WTC11 (cell line): ENCODE measurements around the gene FZD7. TPM values are rescaled to one million over a fixed set of nuclear protein-coding genes. Genes with fewer than 3 reads are reported as not detected.

Source experiments
- ATAC-seq: fragments of 200-7000 bp; cut with Tn5 transposase; 2 replicates; pipeline ENCODE4 v1.10.0; 2021; ENCODE audit warnings: mild to moderate bottlenecking, moderate library complexity
- CTCF ChIA-PET: fragments of 300-600 bp; sonication (Branson Sonifier 250); formaldehyde crosslinking; loops from one replicate; lab custom pipeline; 2021; ENCODE audit warnings: antibody characterized with exemption; lab: Charles Lee
- POLR2A ChIA-PET: fragments of 350-600 bp; sonication (Branson Sonifier 250); formaldehyde crosslinking; loops from one replicate; lab custom pipeline; 2021; ENCODE audit warnings: antibody characterized with exemption; lab: Charles Lee
- DNase-seq: peaks from one replicate; pipeline ENCODE4 v3.0.0; 2021; ENCODE audit warnings: low spot score
- H3K27ac Mint-ChIP-seq: 2 replicates; pipeline ENCODE4 v1.8.0; 2021; ENCODE audit warnings: mixed read lengths
- H3K27me3 Mint-ChIP-seq: 2 replicates; pipeline ENCODE4 v1.8.0; 2021; ENCODE audit warnings: low read depth, mild to moderate bottlenecking, moderate library complexity, mixed read lengths
- H3K36me3 Mint-ChIP-seq: 2 replicates; pipeline ENCODE4 v1.8.0; 2021; ENCODE audit warnings: mixed read lengths
- H3K4me1 Mint-ChIP-seq: 2 replicates; pipeline ENCODE4 v1.8.0; 2022; ENCODE audit warnings: mixed read lengths
- H3K4me3 Mint-ChIP-seq: 2 replicates; pipeline ENCODE4 v1.8.0; 2021; ENCODE audit warnings: mild to moderate bottlenecking, moderate library complexity, mixed read lengths
- H3K9me3 Mint-ChIP-seq: 2 replicates; pipeline ENCODE4 v1.8.0; 2021; ENCODE audit warnings: mixed read lengths
- CBFB ChIP-seq: sonication (generic); formaldehyde crosslinking; IDR thresholded peaks from 2 replicates; pipeline ENCODE4 v1.8.1; 2022; ENCODE audit warnings: mild to moderate bottlenecking, low read depth, missing genetic modification reagents
- FOXK1 ChIP-seq: sonication (generic); formaldehyde crosslinking; IDR thresholded peaks from 2 replicates; pipeline ENCODE4 v1.8.0; 2022; ENCODE audit warnings: mild to moderate bottlenecking, moderate library complexity, missing genetic modification reagents
- FOXP1 ChIP-seq: sonication (generic); formaldehyde crosslinking; IDR thresholded peaks from 2 replicates; pipeline ENCODE4 v1.8.0; 2022; ENCODE audit warnings: missing genetic modification reagents, mild to moderate bottlenecking, moderate library complexity, borderline replicate concordance
- HMGA2 ChIP-seq: fragments of 250-450 bp; sonication (Bioruptor Pico); IDR thresholded peaks from 2 replicates; pipeline ENCODE4 v1.4.0; 2021; ENCODE audit warnings: mild to moderate bottlenecking, moderate library complexity
- JUN ChIP-seq: sonication (generic); formaldehyde crosslinking; IDR thresholded peaks from 2 replicates; pipeline ENCODE4 v1.8.0; 2023; ENCODE audit warnings: mild to moderate bottlenecking, missing genetic modification reagents
- NFATC4 ChIP-seq: fragments of 250-450 bp; sonication (Bioruptor Pico); IDR thresholded peaks from 2 replicates; pipeline ENCODE4 v1.9.0; 2021; ENCODE audit warnings: mild to moderate bottlenecking
- NFYB ChIP-seq: sonication (generic); formaldehyde crosslinking; conservative IDR thresholded peaks from 2 replicates; pipeline ENCODE4 v1.8.0; 2022; ENCODE audit warnings: low read depth, missing genetic modification reagents
- RELA ChIP-seq: sonication (generic); formaldehyde crosslinking; IDR thresholded peaks from 2 replicates; pipeline ENCODE4 v1.8.1; 2022; ENCODE audit warnings: missing genetic modification reagents, mild to moderate bottlenecking, borderline replicate concordance
- SMAD4 ChIP-seq: sonication (generic); formaldehyde crosslinking; IDR thresholded peaks from 2 replicates; pipeline ENCODE4 v1.8.0; 2022; ENCODE audit warnings: mild to moderate bottlenecking, missing genetic modification reagents
- TEAD1 ChIP-seq: sonication (generic); formaldehyde crosslinking; IDR thresholded peaks from 2 replicates; pipeline ENCODE4 v1.8.0; 2022; ENCODE audit warnings: mild to moderate bottlenecking, missing genetic modification reagents
- ZNF219 ChIP-seq: sonication (generic); formaldehyde crosslinking; IDR thresholded peaks from 2 replicates; pipeline ENCODE4 v1.8.0; 2023; ENCODE audit warnings: missing genetic modification reagents, mild to moderate bottlenecking, borderline replicate concordance
- ZNF263 ChIP-seq: sonication (generic); formaldehyde crosslinking; IDR thresholded peaks from 2 replicates; pipeline ENCODE4 v1.8.1; 2022; ENCODE audit warnings: low read depth, mild to moderate bottlenecking, moderate library complexity, missing genetic modification reagents
- ZNF317 ChIP-seq: sonication (generic); formaldehyde crosslinking; IDR thresholded peaks from 2 replicates; pipeline ENCODE4 v1.8.1; 2023; ENCODE audit warnings: low read depth, mild to moderate bottlenecking, moderate library complexity, missing genetic modification reagents, borderline replicate concordance
- ZNF425 ChIP-seq: fragments of 250-450 bp; sonication (Bioruptor Pico); conservative IDR thresholded peaks from 2 replicates; pipeline ENCODE4 v1.9.0; 2021; ENCODE audit warnings: mild to moderate bottlenecking
- ZNF512 ChIP-seq: sonication (generic); formaldehyde crosslinking; IDR thresholded peaks from 2 replicates; pipeline ENCODE4 v1.8.1; 2022; ENCODE audit warnings: missing genetic modification reagents, borderline replicate concordance
- ZNF671 ChIP-seq: fragments of 250-450 bp; sonication (Bioruptor Pico); IDR thresholded peaks from 2 replicates; pipeline ENCODE4 v1.8.0; 2021; ENCODE audit warnings: mild to moderate bottlenecking
- total RNA-seq: library from RNA; stranded (reverse); gene quantifications from 3 replicates; pipeline ENCODE4 v1.2.3, GENCODE V29; 2021
- TF ChIP-seq, protein P1 (sequence below): sonication (generic); formaldehyde crosslinking; IDR thresholded peaks from 2 replicates; pipeline ENCODE4 v1.8.1; 2023; ENCODE audit warnings: mild to moderate bottlenecking, missing genetic modification reagents
- TF ChIP-seq, protein P2 (sequence below): fragments of 250-450 bp; sonication (Bioruptor Pico); IDR thresholded peaks from 2 replicates; pipeline ENCODE4 v1.9.0; 2021; ENCODE audit warnings: mild to moderate bottlenecking
- TF ChIP-seq, protein P3 (sequence below): sonication (generic); formaldehyde crosslinking; IDR thresholded peaks from 2 replicates; pipeline ENCODE4 v1.8.0; 2023; ENCODE audit warnings: missing genetic modification reagents
- TF ChIP-seq, protein P4 (sequence below): sonication (generic); formaldehyde crosslinking; IDR thresholded peaks from 2 replicates; pipeline ENCODE4 v1.8.0; 2022; ENCODE audit warnings: mild to moderate bottlenecking, missing genetic modification reagents

FZD7 gene
- total RNA-seq, 1 experiment from 2014 or later, result 153 TPM

DNA sequence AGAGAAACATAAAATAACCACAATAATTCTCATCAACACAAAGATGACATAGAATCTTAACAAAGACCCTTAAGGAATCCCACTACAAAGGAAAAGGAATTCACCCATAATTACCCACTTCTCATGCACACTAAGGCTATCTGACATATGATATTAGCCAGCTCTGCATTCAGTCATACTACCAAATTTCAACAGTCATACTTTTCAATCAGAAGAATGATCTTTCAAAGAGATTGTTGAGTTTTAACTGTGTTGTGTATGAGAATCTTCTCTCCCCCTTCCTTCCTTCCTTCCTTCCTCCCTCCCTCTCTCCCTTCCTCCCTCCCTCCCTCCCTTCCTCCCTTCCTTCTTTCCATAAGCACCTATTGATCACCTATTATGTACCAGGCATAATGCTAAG, 17.0 kb downstream of the FZD7 start:
- ATAC-seq, result no peak
- POLR2A ChIA-PET, result no interaction called here
- CTCF ChIA-PET, result no interaction called here

More for the DNA sequence above, 17.0 kb downstream of the FZD7 start:
- no peak overlapping the region for H3K4me3 Mint-ChIP-seq
- TF ChIP-seq NFYB (CRISPR knock-in tag), result no peak
- TF ChIP-seq ZNF317 (CRISPR knock-in tag), result no peak
- TF ChIP-seq ZNF263 (CRISPR knock-in tag), result no peak
- TF ChIP-seq, protein P1, sequence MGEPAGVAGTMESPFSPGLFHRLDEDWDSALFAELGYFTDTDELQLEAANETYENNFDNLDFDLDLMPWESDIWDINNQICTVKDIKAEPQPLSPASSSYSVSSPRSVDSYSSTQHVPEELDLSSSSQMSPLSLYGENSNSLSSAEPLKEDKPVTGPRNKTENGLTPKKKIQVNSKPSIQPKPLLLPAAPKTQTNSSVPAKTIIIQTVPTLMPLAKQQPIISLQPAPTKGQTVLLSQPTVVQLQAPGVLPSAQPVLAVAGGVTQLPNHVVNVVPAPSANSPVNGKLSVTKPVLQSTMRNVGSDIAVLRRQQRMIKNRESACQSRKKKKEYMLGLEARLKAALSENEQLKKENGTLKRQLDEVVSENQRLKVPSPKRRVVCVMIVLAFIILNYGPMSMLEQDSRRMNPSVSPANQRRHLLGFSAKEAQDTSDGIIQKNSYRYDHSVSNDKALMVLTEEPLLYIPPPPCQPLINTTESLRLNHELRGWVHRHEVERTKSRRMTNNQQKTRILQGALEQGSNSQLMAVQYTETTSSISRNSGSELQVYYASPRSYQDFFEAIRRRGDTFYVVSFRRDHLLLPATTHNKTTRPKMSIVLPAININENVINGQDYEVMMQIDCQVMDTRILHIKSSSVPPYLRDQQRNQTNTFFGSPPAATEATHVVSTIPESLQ (CRISPR knock-in tag), result no peak
- TF ChIP-seq, protein P2, sequence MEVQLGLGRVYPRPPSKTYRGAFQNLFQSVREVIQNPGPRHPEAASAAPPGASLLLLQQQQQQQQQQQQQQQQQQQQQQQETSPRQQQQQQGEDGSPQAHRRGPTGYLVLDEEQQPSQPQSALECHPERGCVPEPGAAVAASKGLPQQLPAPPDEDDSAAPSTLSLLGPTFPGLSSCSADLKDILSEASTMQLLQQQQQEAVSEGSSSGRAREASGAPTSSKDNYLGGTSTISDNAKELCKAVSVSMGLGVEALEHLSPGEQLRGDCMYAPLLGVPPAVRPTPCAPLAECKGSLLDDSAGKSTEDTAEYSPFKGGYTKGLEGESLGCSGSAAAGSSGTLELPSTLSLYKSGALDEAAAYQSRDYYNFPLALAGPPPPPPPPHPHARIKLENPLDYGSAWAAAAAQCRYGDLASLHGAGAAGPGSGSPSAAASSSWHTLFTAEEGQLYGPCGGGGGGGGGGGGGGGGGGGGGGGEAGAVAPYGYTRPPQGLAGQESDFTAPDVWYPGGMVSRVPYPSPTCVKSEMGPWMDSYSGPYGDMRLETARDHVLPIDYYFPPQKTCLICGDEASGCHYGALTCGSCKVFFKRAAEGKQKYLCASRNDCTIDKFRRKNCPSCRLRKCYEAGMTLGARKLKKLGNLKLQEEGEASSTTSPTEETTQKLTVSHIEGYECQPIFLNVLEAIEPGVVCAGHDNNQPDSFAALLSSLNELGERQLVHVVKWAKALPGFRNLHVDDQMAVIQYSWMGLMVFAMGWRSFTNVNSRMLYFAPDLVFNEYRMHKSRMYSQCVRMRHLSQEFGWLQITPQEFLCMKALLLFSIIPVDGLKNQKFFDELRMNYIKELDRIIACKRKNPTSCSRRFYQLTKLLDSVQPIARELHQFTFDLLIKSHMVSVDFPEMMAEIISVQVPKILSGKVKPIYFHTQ (CRISPR knock-in tag), result no peak
- TF ChIP-seq, protein P3, sequence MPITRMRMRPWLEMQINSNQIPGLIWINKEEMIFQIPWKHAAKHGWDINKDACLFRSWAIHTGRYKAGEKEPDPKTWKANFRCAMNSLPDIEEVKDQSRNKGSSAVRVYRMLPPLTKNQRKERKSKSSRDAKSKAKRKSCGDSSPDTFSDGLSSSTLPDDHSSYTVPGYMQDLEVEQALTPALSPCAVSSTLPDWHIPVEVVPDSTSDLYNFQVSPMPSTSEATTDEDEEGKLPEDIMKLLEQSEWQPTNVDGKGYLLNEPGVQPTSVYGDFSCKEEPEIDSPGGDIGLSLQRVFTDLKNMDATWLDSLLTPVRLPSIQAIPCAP (CRISPR knock-in tag), result no peak
- TF ChIP-seq JUN, result no peak
- no peak for TF ChIP-seq HMGA2 (CRISPR knock-in tag)
- no peak for TF ChIP-seq ZNF512 (CRISPR knock-in tag)
- TF ChIP-seq NFATC4 (CRISPR knock-in tag), result no peak
- TF ChIP-seq FOXK1, result no peak
- TF ChIP-seq FOXP1, result no peak
- no peak for TF ChIP-seq ZNF219 (CRISPR knock-in tag)
- TF ChIP-seq, protein P4, sequence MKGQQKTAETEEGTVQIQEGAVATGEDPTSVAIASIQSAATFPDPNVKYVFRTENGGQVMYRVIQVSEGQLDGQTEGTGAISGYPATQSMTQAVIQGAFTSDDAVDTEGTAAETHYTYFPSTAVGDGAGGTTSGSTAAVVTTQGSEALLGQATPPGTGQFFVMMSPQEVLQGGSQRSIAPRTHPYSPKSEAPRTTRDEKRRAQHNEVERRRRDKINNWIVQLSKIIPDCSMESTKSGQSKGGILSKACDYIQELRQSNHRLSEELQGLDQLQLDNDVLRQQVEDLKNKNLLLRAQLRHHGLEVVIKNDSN (CRISPR knock-in tag), result no peak
- TF ChIP-seq SMAD4, result no peak
- no peak for TF ChIP-seq TEAD1 (CRISPR knock-in tag)
- TF ChIP-seq ZNF671, result no peak
- no peak for TF ChIP-seq ZNF425 (CRISPR knock-in tag)
- TF ChIP-seq CBFB (CRISPR knock-in tag), result no peak
- TF ChIP-seq RELA, result no peak
- no peaks in the 10 kb centered on the region for H3K9me3 Mint-ChIP-seq
- peaks cover 31% of the 10 kb centered on the region for H3K4me1 Mint-ChIP-seq
- DNase-seq, result no peak
- H3K27ac Mint-ChIP-seq, result no peak overlapping the region
- peaks cover 31% of the 10 kb centered on the region for H3K27me3 Mint-ChIP-seq
- H3K36me3 Mint-ChIP-seq, result no peaks in the 10 kb centered on the region
